ENCODE data around the gene FAM240A. TPM values are rescaled to one million over a fixed set of nuclear protein-coding genes. Genes with fewer than 3 reads are reported as not detected.

FAM240A gene
- total RNA-seq, 1 experiment from 2014 or later, result not detected

DNA sequence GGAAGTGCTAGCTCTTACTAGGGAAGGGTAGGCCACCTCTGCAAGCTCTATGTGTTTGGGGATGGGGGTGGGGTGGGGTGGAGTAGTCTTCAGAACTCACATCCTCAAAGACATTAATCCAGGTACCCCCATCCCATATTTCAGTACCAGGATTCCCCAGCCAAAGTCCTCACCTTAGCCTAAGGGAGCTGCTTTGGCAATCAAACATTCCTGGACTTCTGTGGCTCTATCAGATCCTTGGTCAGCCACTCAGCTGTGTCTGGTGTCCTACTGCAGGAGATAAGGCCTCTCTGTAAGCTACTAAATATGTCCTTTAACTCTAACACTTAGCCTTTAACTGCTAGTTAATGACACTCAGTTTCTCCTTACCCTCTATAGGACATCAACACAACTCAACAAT, 26.9 kb downstream of the FAM240A start:
- Histone ChIP-seq H3K4me2 (ENCODE audit: low read length) (no peak overlapping the region), H3K9me2 (ENCODE audit: insufficient read depth) (no peaks in the 10 kb centered on the region), H3K4me3 (replicated peaks in 1 of 2; ENCODE audit: low read depth in 1 of 2, low read length in 2 of 2) (no peak overlapping the region), H3K36me3 (ENCODE audit: control insufficient read depth in 1 of 2, insufficient read depth in 2 of 2, low read length in 2 of 2) (no peaks in the 10 kb centered on the region), H3K9me3 (ENCODE audit: control insufficient read depth in 1 of 2, insufficient read depth in 1 of 2, low read depth in 1 of 2, low read length in 2 of 2) (no peaks in the 10 kb centered on the region; a peak in 1 of 4 replicates), H3K79me2 (ENCODE audit: insufficient read depth, low read length) (no peaks in the 10 kb centered on the region), H3K27me3 (ENCODE audit: insufficient read depth, low read length) (no peaks in the 10 kb centered on the region), H3K9ac (ENCODE audit: low read length) (no peak overlapping the region), H4K20me1 (ENCODE audit: insufficient read depth) (no peaks in the 10 kb centered on the region), H3K4me1 (ENCODE audit: control insufficient read depth in 1 of 2, insufficient read depth in 2 of 2, low read length in 2 of 2) (no peaks in the 10 kb centered on the region), H2AFZ (ENCODE audit: low read depth, low read length, poor library complexity, severe bottlenecking) (no peak overlapping the region), H3K27ac (ENCODE audit: low read depth, low read length) (no peak overlapping the region)
- intact Hi-C loops (cut with micrococcal nuclease), result no loop called here
- ChIA-PET CTCF (interaction anchor here (1.1 kb wide), 1 partner anchor 10 kb away, joined by 5 read pairs; no protein-coding TSS in a partner anchor), RAD21 (ENCODE audit: low non-redundant PET in 1 of 2, low total read pairs in 2 of 2, uncharacterized antibody in 2 of 2, unreplicated experiment in 2 of 2) (no interaction called here), POLR2A (no interaction called here)
- no TSS peak for BruUV-seq (replicated peaks)
- no peak for DNase-seq (ENCODE audit: low read depth, low spot score)
- TF ChIP-seq SRF (IDR thresholded peaks at IDR 0.05; ENCODE audit: low read depth), result no peak
- no peak for TF ChIP-seq RAD21 (IDR thresholded peaks at IDR 0.05; ENCODE audit: low read depth)
- TF ChIP-seq EZH2 (IDR thresholded peaks at IDR 0.05), result no peak
- no peak for ATAC-seq

DNA sequence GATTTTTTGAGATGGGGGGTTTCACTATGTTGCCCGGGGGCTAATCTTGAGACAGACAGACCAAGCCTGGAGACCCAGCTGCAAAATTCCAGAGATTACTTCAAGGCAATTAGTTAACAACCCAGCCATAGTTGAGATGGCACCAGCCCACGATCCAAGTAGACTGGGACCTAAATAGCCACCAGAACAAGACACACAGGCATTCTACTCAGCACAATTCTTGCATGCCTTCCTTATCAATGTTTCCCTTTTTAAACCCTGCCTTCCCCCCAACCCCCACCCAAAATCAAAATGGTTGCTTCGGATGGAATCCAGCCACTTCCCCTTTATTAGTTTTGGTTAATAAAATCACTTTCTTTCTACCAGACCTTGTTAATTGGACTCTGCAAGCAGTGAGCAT, 28.6 kb downstream of the FAM240A start:
- no peak for DNase-seq (ENCODE audit: low read depth, low spot score)
- POLR2A ChIA-PET, result no interaction called here
- CTCF ChIA-PET, result interaction anchor here (0.6 kb wide), 1 partner anchor 1144 kb away, joined by 3 read pairs; no protein-coding TSS in a partner anchor

More for the DNA sequence above, 28.6 kb downstream of the FAM240A start:
- RAD21 ChIA-PET (ENCODE audit: low non-redundant PET in 1 of 2, low total read pairs in 2 of 2, uncharacterized antibody in 2 of 2, unreplicated experiment in 2 of 2), result no interaction called here
- no peak overlapping the region for H3K9ac ChIP-seq (ENCODE audit: low read length)
- H3K27me3 ChIP-seq (ENCODE audit: insufficient read depth, low read length), result no peaks in the 10 kb centered on the region
- H3K4me2 ChIP-seq (ENCODE audit: low read length), result no peak overlapping the region
- no peak overlapping the region for H3K4me3 ChIP-seq (replicated peaks in 1 of 2; ENCODE audit: low read depth in 1 of 2, low read length in 2 of 2)
- H3K36me3 ChIP-seq (ENCODE audit: control insufficient read depth in 1 of 2, insufficient read depth in 2 of 2, low read length in 2 of 2), result no peaks in the 10 kb centered on the region
- no peak overlapping the region for H3K27ac ChIP-seq (ENCODE audit: low read depth, low read length)
- H4K20me1 ChIP-seq (ENCODE audit: insufficient read depth), result no peaks in the 10 kb centered on the region
- H2AFZ ChIP-seq (ENCODE audit: low read depth, low read length, poor library complexity, severe bottlenecking), result no peak overlapping the region
- H3K79me2 ChIP-seq (ENCODE audit: insufficient read depth, low read length), result no peaks in the 10 kb centered on the region
- TF ChIP-seq EGR1 (IDR thresholded peaks at IDR 0.05; ENCODE audit: low read depth), result no peak
- TF ChIP-seq, protein P1, sequence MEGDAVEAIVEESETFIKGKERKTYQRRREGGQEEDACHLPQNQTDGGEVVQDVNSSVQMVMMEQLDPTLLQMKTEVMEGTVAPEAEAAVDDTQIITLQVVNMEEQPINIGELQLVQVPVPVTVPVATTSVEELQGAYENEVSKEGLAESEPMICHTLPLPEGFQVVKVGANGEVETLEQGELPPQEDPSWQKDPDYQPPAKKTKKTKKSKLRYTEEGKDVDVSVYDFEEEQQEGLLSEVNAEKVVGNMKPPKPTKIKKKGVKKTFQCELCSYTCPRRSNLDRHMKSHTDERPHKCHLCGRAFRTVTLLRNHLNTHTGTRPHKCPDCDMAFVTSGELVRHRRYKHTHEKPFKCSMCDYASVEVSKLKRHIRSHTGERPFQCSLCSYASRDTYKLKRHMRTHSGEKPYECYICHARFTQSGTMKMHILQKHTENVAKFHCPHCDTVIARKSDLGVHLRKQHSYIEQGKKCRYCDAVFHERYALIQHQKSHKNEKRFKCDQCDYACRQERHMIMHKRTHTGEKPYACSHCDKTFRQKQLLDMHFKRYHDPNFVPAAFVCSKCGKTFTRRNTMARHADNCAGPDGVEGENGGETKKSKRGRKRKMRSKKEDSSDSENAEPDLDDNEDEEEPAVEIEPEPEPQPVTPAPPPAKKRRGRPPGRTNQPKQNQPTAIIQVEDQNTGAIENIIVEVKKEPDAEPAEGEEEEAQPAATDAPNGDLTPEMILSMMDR (IDR thresholded peaks at IDR 0.05 in 2 of 3, conservative IDR thresholded peaks at IDR 0.05 in 1 of 3; ENCODE audit: borderline replicate concordance in 1 of 3, insufficient read depth in 1 of 3, low read depth in 2 of 3, low read length in 2 of 3), result no peak
- no peak for TF ChIP-seq YY1 (IDR thresholded peaks at IDR 0.05; ENCODE audit: extremely low read depth, insufficient replicate concordance, low read depth, low read length)
- no peak for TF ChIP-seq CBX3 (IDR thresholded peaks at IDR 0.05; ENCODE audit: low read depth)
- TF ChIP-seq POLR2A (IDR thresholded peaks at IDR 0.05; ENCODE audit: borderline replicate concordance, extremely low read depth, insufficient read depth, insufficient read length), result no peak
- no peak for TF ChIP-seq ZFX (IDR thresholded peaks at IDR 0.05)
- no peak for TF ChIP-seq FOSL1 (IDR thresholded peaks at IDR 0.05; ENCODE audit: low read depth)
- TF ChIP-seq EZH2phosphoT487 (IDR thresholded peaks at IDR 0.05; ENCODE audit: borderline replicate concordance), result no peak
- no peaks in the 10 kb centered on the region for H3K9me2 ChIP-seq (ENCODE audit: insufficient read depth)
- H3K4me1 ChIP-seq (ENCODE audit: control insufficient read depth in 1 of 2, insufficient read depth in 2 of 2, low read length in 2 of 2), result no peaks in the 10 kb centered on the region
- ATAC-seq, result no peak
- intact Hi-C loops (cut with micrococcal nuclease), result no loop called here
- BruUV-seq (replicated peaks), result no TSS peak
- no peaks in the 10 kb centered on the region; a peak in 1 of 4 replicates for H3K9me3 ChIP-seq (ENCODE audit: control insufficient read depth in 1 of 2, insufficient read depth in 1 of 2, low read depth in 1 of 2, low read length in 2 of 2)
